HG03442 (cell line): ENCODE results near the gene ITSN1.

Source experiments
- ATAC-seq: cut with Tn5 transposase; IDR thresholded peaks from one replicate; pipeline ENCODE4 v1.9.1; 2021; ENCODE audit warnings: mild to moderate bottlenecking, moderate library complexity; ENCODE audit not compliant: unreplicated experiment

The ITSN1 gene

DNA sequence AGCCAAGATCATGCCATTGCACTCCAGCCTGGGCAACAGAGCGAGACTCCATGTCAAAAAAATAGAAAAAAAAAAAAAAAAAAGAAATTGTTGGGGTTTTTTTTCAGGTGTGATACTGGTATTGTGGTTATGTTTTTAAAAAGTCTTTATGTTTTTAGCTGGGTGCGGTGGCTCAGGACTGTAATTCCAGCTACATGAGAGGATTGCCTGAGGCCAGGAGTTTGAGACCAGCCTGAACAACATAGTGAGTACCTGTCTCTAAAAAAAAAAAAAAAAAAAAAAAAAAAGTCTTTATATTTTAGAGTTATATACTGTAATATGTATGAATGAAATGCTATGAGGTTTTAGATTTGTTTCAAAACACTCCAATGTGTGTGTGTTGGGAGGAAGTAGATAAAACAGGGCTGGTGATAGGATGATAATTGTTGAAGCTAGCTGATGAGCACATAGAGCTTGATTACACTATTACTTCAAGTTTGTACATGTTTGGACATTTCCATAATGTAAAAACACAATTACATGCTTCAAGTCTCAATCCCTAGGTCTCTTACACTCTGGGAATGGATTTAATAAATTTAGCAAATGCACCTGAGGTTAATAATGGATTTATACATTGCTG, 303.5 kb downstream of the ITSN1 start:
- ATAC-seq = no peak

- peak; percentile 51 for ATAC-seq
Measured at GRCh38 chr21:33947451-33948095, 305.3 kb downstream of the ITSN1 start.

DNA sequence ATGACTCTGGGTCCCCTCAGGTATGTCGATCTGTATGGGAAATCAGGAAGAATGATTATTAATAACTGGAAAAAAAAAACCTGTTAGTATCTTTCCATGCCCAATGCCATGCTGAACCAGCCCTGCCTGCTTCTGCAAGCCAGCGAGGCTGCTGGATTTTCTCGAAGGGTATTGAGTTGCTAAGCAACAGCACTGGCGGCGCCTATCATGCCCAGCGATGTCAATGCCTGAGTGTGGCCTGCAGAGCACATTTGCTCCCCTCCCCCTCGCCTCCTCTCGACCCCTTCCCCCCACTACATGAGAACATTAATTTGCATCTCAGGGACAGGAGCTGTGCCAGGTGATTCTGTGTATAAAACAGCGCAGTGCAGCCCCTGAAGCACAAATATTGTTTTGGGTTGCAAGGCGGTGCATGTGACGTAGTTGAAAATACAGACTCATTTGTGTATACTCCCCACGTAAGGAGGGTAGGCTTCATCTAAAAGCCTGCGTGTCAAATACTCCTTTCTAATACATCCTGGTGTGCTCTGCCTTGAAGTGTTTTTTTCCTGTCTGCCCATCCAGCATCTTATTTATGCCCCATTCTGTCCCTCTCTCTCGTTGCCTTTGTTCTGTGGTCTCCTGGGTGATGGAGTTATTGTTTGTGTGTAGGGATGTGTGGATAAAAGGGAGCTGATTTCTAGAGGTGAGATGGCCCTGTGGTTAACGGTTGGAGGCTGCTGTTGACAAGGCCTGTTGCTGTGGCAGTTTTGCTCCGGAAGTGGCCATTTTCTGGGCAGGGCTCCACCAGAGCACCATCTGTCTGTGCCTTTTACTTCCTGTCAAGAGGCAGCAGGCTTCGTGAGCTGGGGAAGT, 306.0 kb downstream of the ITSN1 start:
- ATAC-seq = peak; percentile 33

DNA sequence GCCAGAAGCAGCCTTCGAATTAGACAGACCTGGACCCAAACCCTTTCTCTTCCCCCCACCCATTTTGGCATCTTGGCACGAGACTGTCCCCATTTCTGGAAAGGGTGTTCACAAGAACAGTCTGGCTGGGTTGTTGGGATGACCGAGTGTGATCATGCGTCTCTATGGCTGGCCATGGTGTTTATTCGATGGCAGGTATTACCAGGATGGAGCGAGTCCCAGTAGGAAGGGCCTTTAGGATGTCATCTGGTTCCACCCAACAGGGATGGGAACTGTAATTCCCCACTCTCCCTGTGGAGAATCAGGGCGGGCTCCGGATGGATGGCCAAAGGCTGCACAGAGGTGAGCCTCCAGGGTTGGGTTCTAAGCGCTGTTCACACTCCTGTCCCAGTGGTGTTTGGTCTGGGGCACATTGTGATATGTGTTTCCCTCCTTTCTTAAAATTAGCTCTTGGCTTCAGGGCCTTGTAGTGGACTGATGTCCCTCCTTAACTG, 306.7 kb downstream of the ITSN1 start:
- no peak for ATAC-seq
